ENCODE results near the gene RPL4. TPM values are rescaled to one million over a fixed set of nuclear protein-coding genes. Genes with fewer than 3 reads are reported as not detected.

The RPL4 gene
- total RNA-seq, 1 donor from 2014 or later: 1,358 TPM

DNA sequence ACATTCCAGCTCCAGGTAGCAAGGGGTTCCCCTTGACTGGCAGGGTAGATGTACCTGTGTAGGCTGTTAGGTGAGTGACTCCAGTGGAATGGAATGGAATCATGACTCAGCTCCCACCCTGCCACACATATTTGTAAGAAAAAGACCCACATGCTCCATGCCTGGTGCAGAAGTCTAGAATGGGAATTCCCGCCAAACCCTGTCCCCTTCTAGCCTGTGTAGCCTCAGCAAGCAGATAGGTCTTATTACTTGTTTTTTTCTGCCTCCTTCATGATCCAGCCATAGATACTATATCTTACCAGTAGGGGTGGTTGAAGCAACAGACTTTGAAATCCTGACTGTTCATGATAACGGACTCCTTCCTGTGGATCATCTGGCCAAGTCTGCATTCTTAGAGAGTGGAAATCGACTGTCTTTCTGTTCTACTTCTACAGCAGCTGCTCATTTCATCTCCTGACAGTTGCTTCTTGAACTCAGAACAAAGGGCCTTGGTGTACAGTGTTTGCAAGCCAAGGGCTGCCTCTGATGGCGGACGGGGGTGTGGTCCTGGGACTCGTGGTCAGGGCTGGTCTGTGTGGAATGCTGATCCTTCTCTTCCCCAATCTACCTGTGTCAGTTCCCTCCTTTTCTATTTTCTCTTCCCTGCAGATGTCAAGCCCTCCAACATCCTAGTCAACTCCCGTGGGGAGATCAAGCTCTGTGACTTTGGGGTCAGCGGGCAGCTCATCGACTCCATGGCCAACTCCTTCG is 23.4 kb downstream of the RPL4 start:
- intact Hi-C loops (cut with micrococcal nuclease): no loop called here
- H3K27ac ChIP-seq (replicated peaks): no peak overlapping the region
- no peak for DNase-seq
- no peak for TF ChIP-seq CTCF (IDR thresholded peaks at IDR 0.05; ENCODE audit: borderline replicate concordance)
- H3K36me3 ChIP-seq: peaks cover 24% of the 10 kb centered on the region
- H3K4me1 ChIP-seq: peaks cover 11% of the 10 kb centered on the region
- H3K9me3 ChIP-seq (replicated peaks): no peaks in the 10 kb centered on the region
- H3K27me3 ChIP-seq (ENCODE audit: low read depth): no peaks in the 10 kb centered on the region
- H3K4me3 ChIP-seq: no peak overlapping the region

GRCh38 chr15:66480267-66480666 is 24.4 kb downstream of the RPL4 start:
- intact Hi-C loops (cut with micrococcal nuclease): no loop called here
- peaks cover 11% of the 10 kb centered on the region for H3K4me1 ChIP-seq
- DNase-seq: no peak
- peaks cover 21% of the 10 kb centered on the region for H3K36me3 ChIP-seq
- H3K4me3 ChIP-seq: no peak overlapping the region
- no peaks in the 10 kb centered on the region for H3K9me3 ChIP-seq (replicated peaks)
- H3K27ac ChIP-seq (replicated peaks): no peak overlapping the region
- no peak for TF ChIP-seq CTCF (IDR thresholded peaks at IDR 0.05; ENCODE audit: borderline replicate concordance)
- no peaks in the 10 kb centered on the region for H3K27me3 ChIP-seq (ENCODE audit: low read depth)

DNA sequence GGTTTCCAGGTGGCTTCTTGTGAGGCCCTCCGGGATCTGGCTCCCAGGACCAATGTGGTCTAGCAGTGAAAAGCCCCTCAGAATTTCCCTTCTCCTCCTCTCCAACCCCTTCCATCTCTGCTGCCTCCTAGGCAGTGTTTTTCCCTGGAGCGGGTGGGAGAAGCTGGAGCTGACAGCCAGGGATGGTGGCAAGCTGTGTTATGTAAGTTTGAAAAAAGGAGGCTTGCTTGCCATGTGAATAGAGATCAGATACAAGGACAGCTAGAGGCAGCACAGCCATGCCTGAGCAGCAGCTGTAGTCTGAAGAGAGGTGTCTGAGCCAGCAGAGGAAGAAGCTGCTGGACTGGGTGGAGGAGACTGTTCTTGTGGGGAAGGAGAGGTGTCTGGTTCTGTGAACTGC is 27.6 kb downstream of the RPL4 start:
- H3K27ac ChIP-seq (replicated peaks): no peak overlapping the region
- no peaks in the 10 kb centered on the region for H3K27me3 ChIP-seq (ENCODE audit: low read depth)
- intact Hi-C loops (cut with micrococcal nuclease): no loop called here
- H3K9me3 ChIP-seq (replicated peaks): no peaks in the 10 kb centered on the region
- peaks cover 6% of the 10 kb centered on the region for H3K36me3 ChIP-seq
- peaks cover 25% of the 10 kb centered on the region for H3K4me1 ChIP-seq
- H3K4me3 ChIP-seq: no peak overlapping the region
- TF ChIP-seq CTCF (IDR thresholded peaks at IDR 0.05; ENCODE audit: borderline replicate concordance): no peak
- no peak for DNase-seq

DNA sequence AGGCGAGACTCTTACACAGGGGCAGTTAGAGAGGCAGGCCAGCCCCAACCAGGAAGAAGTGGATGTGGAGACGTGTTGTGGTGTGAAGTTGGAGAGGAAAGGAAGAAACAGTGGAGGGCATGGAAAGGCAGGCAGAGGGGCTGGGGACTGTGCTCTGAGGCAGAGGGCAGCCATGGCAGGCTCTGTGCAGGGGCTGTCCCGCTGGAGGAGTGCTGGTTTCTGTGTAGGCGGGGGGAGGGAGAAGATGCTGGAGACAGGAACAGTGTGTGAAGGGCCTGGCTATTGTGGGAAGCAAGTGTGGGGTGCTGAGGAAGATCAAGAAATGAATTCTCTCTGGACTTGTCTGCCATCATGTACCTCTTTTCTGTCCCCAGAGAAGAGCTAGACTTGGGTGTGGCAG is 28.1 kb downstream of the RPL4 start:
- no peak for DNase-seq
- Histone ChIP-seq H3K4me3 (no peak overlapping the region), H3K27ac (replicated peaks) (no peak overlapping the region), H3K36me3 (peaks cover under 1% of the 10 kb centered on the region), H3K27me3 (ENCODE audit: low read depth) (no peaks in the 10 kb centered on the region), H3K4me1 (peaks cover 27% of the 10 kb centered on the region), H3K9me3 (replicated peaks) (no peaks in the 10 kb centered on the region)
- TF ChIP-seq CTCF (IDR thresholded peaks at IDR 0.05; ENCODE audit: borderline replicate concordance): no peak
- intact Hi-C loops (cut with micrococcal nuclease): no loop called here

- Histone ChIP-seq H3K4me3 (no peak overlapping the region), H3K27ac (replicated peaks) (no peak overlapping the region), H3K4me1 (peaks cover 27% of the 10 kb centered on the region), H3K27me3 (ENCODE audit: low read depth) (no peaks in the 10 kb centered on the region), H3K36me3 (no peaks in the 10 kb centered on the region), H3K9me3 (replicated peaks) (no peaks in the 10 kb centered on the region)
- no peak for DNase-seq
- TF ChIP-seq CTCF (IDR thresholded peaks at IDR 0.05; ENCODE audit: borderline replicate concordance): no peak
- intact Hi-C loops (cut with micrococcal nuclease): no loop called here
These were observed 29.7 kb downstream of the RPL4 start for GRCh38 chr15:66474963-66475362.
